Hematopoietic multipotent progenitor cell treated with erythropoietin and hydrocortisone succinate and interleukin-3 and kit ligand, for 4 days (in vitro differentiated cells): ENCODE measurements around the gene ITIH5.

Experiments used
- DNase-seq: peaks from one replicate; pipeline ENCODE4 v3.0.0-alpha.2; 2015

The ITIH5 gene

GRCh38 chr10:7544203-7544602 lies 122.6 kb downstream of the ITIH5 start:
- DNase-seq, result no peak

GRCh38 chr10:7542189-7542914 lies 124.4 kb downstream of the ITIH5 start:
- DNase-seq, result no peak

- no peak for DNase-seq
Observed at GRCh38 chr10:7541137-7542087, 125.4 kb downstream of the ITIH5 start.

GRCh38 chr10:7538970-7539654 lies 127.7 kb downstream of the ITIH5 start:
- no peak for DNase-seq

- no peak for DNase-seq
Observed at GRCh38 chr10:7537126-7537525, 129.6 kb downstream of the ITIH5 start.

GRCh38 chr10:7534480-7534852 lies 132.3 kb downstream of the ITIH5 start:
- no peak for DNase-seq

- DNase-seq, result no peak
Observed at GRCh38 chr10:7533657-7534479, 132.9 kb downstream of the ITIH5 start.

GRCh38 chr10:7532723-7533498 lies 133.9 kb downstream of the ITIH5 start:
- DNase-seq, result no peak

GRCh38 chr10:7529638-7530037 lies 137.1 kb downstream of the ITIH5 start:
- DNase-seq, result peak; percentile 11

GRCh38 chr10:7527468-7527867 lies 139.3 kb downstream of the ITIH5 start:
- DNase-seq, result no peak

GRCh38 chr10:7526017-7526400 lies 140.8 kb downstream of the ITIH5 start:
- DNase-seq, result no peak

- DNase-seq, result peak; percentile 83
Observed at GRCh38 chr10:7525314-7526016, 141.3 kb downstream of the ITIH5 start.

- DNase-seq, result no peak
Observed at GRCh38 chr10:7523656-7524055, 143.1 kb downstream of the ITIH5 start.

- DNase-seq, result no peak
Observed at GRCh38 chr10:7520507-7521485, 146.0 kb downstream of the ITIH5 start.

GRCh38 chr10:7519351-7519750 lies 147.4 kb downstream of the ITIH5 start:
- no peak for DNase-seq

GRCh38 chr10:7518693-7519092 lies 148.1 kb downstream of the ITIH5 start:
- no peak for DNase-seq

GRCh38 chr10:7515439-7515838 lies 151.3 kb downstream of the ITIH5 start:
- no peak for DNase-seq

- no peak for DNase-seq
Observed at GRCh38 chr10:7513936-7514335, 152.8 kb downstream of the ITIH5 start.

GRCh38 chr10:7513455-7513854 lies 153.3 kb downstream of the ITIH5 start:
- DNase-seq, result no peak

GRCh38 chr10:7512487-7512886 lies 154.3 kb downstream of the ITIH5 start:
- DNase-seq, result no peak
